IMR-90 (cell line): ENCODE data around the gene DMXL1. TPM values are rescaled to one million over a fixed set of nuclear protein-coding genes. Genes with fewer than 3 reads are reported as not detected.

ENCODE experiments used
- ATAC-seq: fragments of 200-7000 bp; cut with Tn5 transposase; 2 replicates; pipeline ENCODE4 v1.9.1; 2020; ENCODE audit warnings: low read depth, mild to moderate bottlenecking, moderate library complexity
- BruUV-seq: library from RNA; stranded (reverse); fragments of 400-500 nt; replicated peaks from 2 replicates; lab custom pipeline; 2021; lab: Mats Ljungman, UMichigan
- CTCF ChIA-PET: fragments of 300-600 bp; formaldehyde crosslinking; extraction: SDS; loops from one replicate; lab custom pipeline; 2021; ENCODE audit warnings: antibody characterized with exemption; lab: Yijun Ruan, JAX
- POLR2A ChIA-PET: fragments of 300-600 bp; sonication (Branson Sonifier 250); formaldehyde crosslinking; loops from one replicate; lab custom pipeline; 2022; ENCODE audit warnings: antibody characterized with exemption; ENCODE audit not compliant: unreplicated experiment; lab: Charles Lee
- DNase-seq: peaks from one replicate; pipeline ENCODE4 v3.0.0; 2013
- H2AFZ ChIP-seq: replicated peaks from 2 replicates; pipeline ENCODE3; 2013; ENCODE audit warnings: low read length, mild to moderate bottlenecking; ENCODE audit not compliant: poor library complexity
- H2AK5ac ChIP-seq: 2 replicates; pipeline ENCODE4 v1.6.1; 2013; ENCODE audit warnings: low read depth, low read length, inconsistent platforms
- H2AK9ac ChIP-seq: replicated peaks from 2 replicates; pipeline ENCODE3; 2013; ENCODE audit warnings: mild to moderate bottlenecking, low read depth, low read length, moderate library complexity; ENCODE audit not compliant: poor library complexity
- H2BK120ac ChIP-seq: 2 replicates; pipeline ENCODE4 v1.6.1; 2013; ENCODE audit warnings: low read depth, low read length, inconsistent platforms
- H2BK15ac ChIP-seq: 3 replicates; pipeline ENCODE4 v1.6.1; 2013; ENCODE audit warnings: low read depth, low read length, inconsistent platforms
- H2BK20ac ChIP-seq: 2 replicates; pipeline ENCODE4 v1.6.1; 2013; ENCODE audit warnings: low read depth, mild to moderate bottlenecking, inconsistent platforms, low read length, moderate library complexity
- H2BK5ac ChIP-seq: 2 replicates; pipeline ENCODE4 v1.6.1; 2013; ENCODE audit warnings: mild to moderate bottlenecking, low read depth, low read length, inconsistent platforms; ENCODE audit not compliant: poor library complexity, severe bottlenecking
- H3K14ac ChIP-seq: replicated peaks from 2 replicates; pipeline ENCODE4 v1.6.1; 2013; ENCODE audit warnings: low read depth, low read length, inconsistent platforms
- H3K18ac ChIP-seq: 2 replicates; pipeline ENCODE4 v1.6.1; 2013; ENCODE audit warnings: low read depth, low read length, control low read depth
- H3K23ac ChIP-seq: 2 replicates; pipeline ENCODE4 v1.6.1; 2013; ENCODE audit warnings: low read depth, low read length, inconsistent platforms
- H3K27ac ChIP-seq: 2 replicates; pipeline ENCODE4 v1.5.1; 2013; ENCODE audit warnings: mild to moderate bottlenecking, control low read depth, low read length; ENCODE audit not compliant: insufficient read depth
- H3K27me3 ChIP-seq: 2 replicates; pipeline ENCODE4 v1.6.1; 2013; ENCODE audit warnings: low read length; ENCODE audit not compliant: control insufficient read depth, insufficient read depth
- H3K36me3 ChIP-seq: 2 replicates; pipeline ENCODE4 v1.6.1; 2013; ENCODE audit warnings: low read length, mixed read lengths; ENCODE audit not compliant: control insufficient read depth, insufficient read depth
- H3K4ac ChIP-seq: 2 replicates; pipeline ENCODE4 v1.6.1; 2013; ENCODE audit warnings: low read depth, low read length, inconsistent platforms
- H3K4me1 ChIP-seq: 2 replicates; pipeline ENCODE4 v1.6.1; 2013; ENCODE audit warnings: low read length, mixed read lengths; ENCODE audit not compliant: control insufficient read depth, insufficient read depth
- H3K4me2 ChIP-seq: 2 replicates; pipeline ENCODE4 v1.6.1; 2013; ENCODE audit warnings: low read depth, mild to moderate bottlenecking, control low read depth, low read length, moderate library complexity
- H3K4me3 ChIP-seq: 2 replicates; pipeline ENCODE4 v1.5.1; 2013; ENCODE audit warnings: low read depth, mild to moderate bottlenecking, control low read depth, low read length, moderate library complexity; ENCODE audit not compliant: insufficient read depth
- H3K56ac ChIP-seq: 2 replicates; pipeline ENCODE4 v1.6.1; 2013; ENCODE audit warnings: low read length, inconsistent platforms; ENCODE audit not compliant: insufficient read depth; ENCODE audit errors: extremely low read depth
- H3K79me1 ChIP-seq, 2 experiments: 2 replicates each; pipeline ENCODE4 v1.6.1; 2013; ENCODE audit warnings: low read length in 2 of 2, inconsistent platforms in 1 of 2, low read depth in 1 of 2
- H3K9ac ChIP-seq: 2 replicates; pipeline ENCODE4 v1.6.1; 2013; ENCODE audit warnings: low read depth, low read length, control low read depth
- H3K9me1 ChIP-seq: 2 replicates; pipeline ENCODE4 v1.6.1; 2013; ENCODE audit warnings: low read length, inconsistent platforms; ENCODE audit not compliant: insufficient read depth
- H3K9me3 ChIP-seq: 2 replicates; pipeline ENCODE4 v1.6.1; 2013; ENCODE audit warnings: low read length; ENCODE audit not compliant: control insufficient read depth, insufficient read depth
- H4K20me1 ChIP-seq: 2 replicates; pipeline ENCODE4 v1.6.1; 2013; ENCODE audit warnings: low read length, inconsistent platforms; ENCODE audit not compliant: insufficient read depth
- H4K5ac ChIP-seq: 2 replicates; pipeline ENCODE4 v1.6.1; 2013; ENCODE audit warnings: mild to moderate bottlenecking, low read depth, low read length, control low read depth
- H4K8ac ChIP-seq, 2 experiments: 2 replicates each; pipeline ENCODE4 v1.6.1; 2013; ENCODE audit warnings: low read depth in 2 of 2, low read length in 2 of 2, control low read depth in 1 of 2, inconsistent platforms in 1 of 2
- H4K91ac ChIP-seq: 2 replicates; pipeline ENCODE4 v1.6.1; 2013; ENCODE audit warnings: low read depth, low read length, inconsistent platforms; ENCODE audit not compliant: insufficient read depth
- CEBPB ChIP-seq: IDR thresholded peaks from 2 replicates; pipeline ENCODE4 v1.6.1; 2012; ENCODE audit warnings: low read depth, low read length, improper control_type of control experiment
- MAFK ChIP-seq: IDR thresholded peaks from 2 replicates; pipeline ENCODE4 v1.6.1; 2012; ENCODE audit warnings: low read depth, low read length, improper control_type of control experiment
- MAZ ChIP-seq: IDR thresholded peaks from 2 replicates; pipeline ENCODE4 v1.6.1; 2012; ENCODE audit warnings: low read depth, mild to moderate bottlenecking, low read length, improper control_type of control experiment, moderate library complexity, borderline replicate concordance
- NFE2L2 ChIP-seq: fragments of 150-350 bp; IDR thresholded peaks from 2 replicates; pipeline ENCODE4 v1.6.1; 2016; ENCODE audit warnings: low read depth, mild to moderate bottlenecking, low read length
- RFX5 ChIP-seq: IDR thresholded peaks from 2 replicates; pipeline ENCODE4 v1.8.0; 2012; ENCODE audit warnings: low read depth, mild to moderate bottlenecking, low read length, moderate library complexity
- WGBS, 2 experiments: methylation state at CpG; one replicate each; pipeline versions ENCODE4 v1.1.5 to v1.1.7; 2013; ENCODE audit warnings: missing lambda C conversion rate in 2 of 2; ENCODE audit not compliant: insufficient read length in 1 of 2; ENCODE audit errors: extremely low coverage in 2 of 2; 5-methylcytosine and 5-hydroxymethylcytosine counted together
- dilution Hi-C: fragments of 300-500 bp; cut with HindIII; formaldehyde crosslinking; loops from one replicate; pipeline ENCODE4 v1.14.3; 2018; ENCODE audit warnings: low sequenced_read_pairs; ENCODE audit not compliant: unreplicated experiment
- in situ Hi-C: fragments of 300-500 bp; cut with MboI; formaldehyde crosslinking; loops from 3 replicates; pipeline ENCODE4 v1.14.3; 2019; ENCODE audit warnings: low sequenced_read_pairs, inconsistent platforms, mixed read lengths
- intact Hi-C: fragments of 100-400 bp; cut with micrococcal nuclease; formaldehyde crosslinking; loops from 2 replicates; pipeline ENCODE4 v1.10.0; 2022
- polyA plus RNA-seq, 3 experiments: library from polyadenylated mRNA; depleted of rRNA; stranded (reverse); fragments of >200 nt; gene quantifications; 2 replicates each; pipeline ENCODE4 v1.2.3, GENCODE V29; 2012; ENCODE audit warnings: low replicate concordance in 1 of 3
- total RNA-seq: library from RNA; depleted of rRNA; stranded (reverse); fragments of >200 nt; gene quantifications from 2 replicates; pipeline ENCODE4 v1.2.3, GENCODE V29; 2012
- TF ChIP-seq, protein P1 (sequence below): fragments of 150-350 bp; IDR thresholded peaks from 2 replicates; pipeline ENCODE4 v1.6.1; 2017; ENCODE audit warnings: mild to moderate bottlenecking, antibody characterized with exemption, low read length, low read depth

The DMXL1 gene
- total and polyA plus RNA-seq, 2 of the 4 experiments (the other 2 are of a cell fraction), result 8.1 to 21.5 TPM

DNA sequence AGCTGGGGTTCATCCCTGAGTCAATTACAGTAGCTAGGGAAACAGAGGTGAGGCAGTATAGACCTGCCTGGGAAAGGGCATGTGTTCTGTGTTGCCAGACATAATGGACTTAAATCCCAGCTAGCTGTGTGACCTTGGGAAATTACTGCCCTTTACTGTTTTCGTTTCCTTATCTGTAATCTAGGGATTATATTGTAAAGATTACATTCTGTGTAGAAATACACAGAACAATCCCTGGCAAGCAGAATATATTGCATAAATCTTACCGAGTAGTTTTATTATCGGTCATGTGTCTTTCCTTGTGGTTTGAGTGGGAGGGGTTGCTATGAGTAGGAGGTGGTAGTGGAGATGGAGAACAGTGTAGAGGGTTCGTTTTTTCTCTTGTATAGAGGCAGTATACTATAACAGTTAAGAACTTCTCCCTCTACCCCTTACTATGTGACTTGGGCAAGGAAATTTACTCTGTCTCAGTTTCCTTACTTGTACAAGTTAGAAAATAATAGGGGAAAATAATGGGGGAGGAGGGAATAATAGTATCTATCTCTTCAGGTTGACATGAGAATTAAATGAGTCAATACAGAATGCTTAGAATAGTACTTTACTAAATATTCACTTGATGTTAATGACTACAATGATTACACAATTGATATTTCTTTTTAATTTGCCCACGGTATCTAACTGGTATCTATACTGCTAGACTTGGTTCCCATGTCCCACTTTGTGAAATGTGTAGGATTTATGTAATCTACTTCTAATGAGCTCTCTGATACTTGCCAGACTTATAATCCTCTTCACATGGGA, 7.1 kb upstream of the DMXL1 start:
- dilution Hi-C loops (no loop called here), in situ Hi-C loops (no loop called here), intact Hi-C loops (no loop called here)
- Histone ChIP-seq H2AK5ac (no peak overlapping the region), H3K36me3 (no peaks in the 10 kb centered on the region), H3K23ac (no peak overlapping the region), H3K4me1 (no peaks in the 10 kb centered on the region), H2BK15ac (no peak overlapping the region), H3K4ac (no peak overlapping the region), H2BK20ac (no peak overlapping the region), H3K79me1 (no peaks in the 10 kb centered on the region), H4K8ac (no peak overlapping the region), H4K20me1 (no peaks in the 10 kb centered on the region), H2AK9ac (no peak overlapping the region), H2BK120ac (no peak overlapping the region), H4K5ac (no peak overlapping the region), H3K14ac (no peak overlapping the region), H3K9me3 (no peaks in the 10 kb centered on the region), H3K9ac (no peak overlapping the region), H2AFZ (no peak overlapping the region), H3K18ac (no peak overlapping the region), H3K27me3 (no peaks in the 10 kb centered on the region), H3K4me3 (no peak overlapping the region), H3K4me2 (no peak overlapping the region), H2BK5ac (no peak overlapping the region), H3K56ac (no peak overlapping the region), H4K91ac (no peak overlapping the region), H3K9me1 (no peaks in the 10 kb centered on the region), H3K27ac (no peak overlapping the region)
- BruUV-seq, result no TSS peak
- ChIA-PET POLR2A (no interaction called here), CTCF (no interaction called here)
- no CpG with 5 or more reads among the region's 5 CpGs for WGBS, 2 experiments
- 0 out of 2 replicates have a peak, but pooled peaks have one; percentile 24 for ATAC-seq
- peak; percentile 41 for DNase-seq
- TF ChIP-seq MAZ, result no peak
- TF ChIP-seq RFX5, result no peak
- no peak for TF ChIP-seq MAFK
- TF ChIP-seq CEBPB, result peak; percentile 9; the same call in 1 of the 2 replicates
- no peak for TF ChIP-seq NFE2L2
- TF ChIP-seq, protein P1, sequence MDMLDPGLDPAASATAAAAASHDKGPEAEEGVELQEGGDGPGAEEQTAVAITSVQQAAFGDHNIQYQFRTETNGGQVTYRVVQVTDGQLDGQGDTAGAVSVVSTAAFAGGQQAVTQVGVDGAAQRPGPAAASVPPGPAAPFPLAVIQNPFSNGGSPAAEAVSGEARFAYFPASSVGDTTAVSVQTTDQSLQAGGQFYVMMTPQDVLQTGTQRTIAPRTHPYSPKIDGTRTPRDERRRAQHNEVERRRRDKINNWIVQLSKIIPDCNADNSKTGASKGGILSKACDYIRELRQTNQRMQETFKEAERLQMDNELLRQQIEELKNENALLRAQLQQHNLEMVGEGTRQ, result peak; percentile 19; the same call in 1 of the 2 replicates
